GM21390 (cell line): ENCODE data around the gene SECISBP2.

Source experiments
- ATAC-seq: cut with Tn5 transposase; IDR thresholded peaks from one replicate; pipeline ENCODE4 v1.9.1; 2021; ENCODE audit not compliant: unreplicated experiment

Gene SECISBP2

DNA sequence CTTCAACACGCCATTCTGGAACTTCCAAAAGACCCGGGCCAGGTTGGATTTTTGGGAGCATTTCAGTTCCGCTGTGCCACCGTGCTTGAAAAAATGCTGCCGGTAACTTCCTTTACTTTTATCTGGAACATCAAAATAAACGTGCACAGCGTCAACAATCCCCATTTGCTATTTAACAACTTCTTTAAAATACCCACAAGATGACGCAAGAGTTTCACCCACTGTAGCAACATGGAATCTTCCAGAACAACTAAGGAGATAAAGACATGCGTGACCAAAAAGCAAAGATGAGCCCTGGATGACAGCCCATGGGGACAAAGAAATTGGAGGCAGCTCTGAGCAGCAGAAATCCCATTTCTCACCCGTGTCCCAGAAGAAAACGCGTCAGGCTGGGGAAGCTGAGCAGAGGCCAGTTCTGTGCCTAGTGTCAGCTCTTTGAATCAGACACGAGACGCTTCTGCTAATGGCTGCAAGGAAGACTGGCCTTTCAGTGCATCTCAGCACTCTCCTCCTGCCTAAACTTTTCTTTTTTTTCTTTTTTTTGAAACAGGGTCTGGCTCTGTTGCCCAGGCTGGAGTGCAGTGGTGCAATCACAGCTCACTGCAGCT lies 61.3 kb downstream of the SECISBP2 start:
- no peak for ATAC-seq

DNA sequence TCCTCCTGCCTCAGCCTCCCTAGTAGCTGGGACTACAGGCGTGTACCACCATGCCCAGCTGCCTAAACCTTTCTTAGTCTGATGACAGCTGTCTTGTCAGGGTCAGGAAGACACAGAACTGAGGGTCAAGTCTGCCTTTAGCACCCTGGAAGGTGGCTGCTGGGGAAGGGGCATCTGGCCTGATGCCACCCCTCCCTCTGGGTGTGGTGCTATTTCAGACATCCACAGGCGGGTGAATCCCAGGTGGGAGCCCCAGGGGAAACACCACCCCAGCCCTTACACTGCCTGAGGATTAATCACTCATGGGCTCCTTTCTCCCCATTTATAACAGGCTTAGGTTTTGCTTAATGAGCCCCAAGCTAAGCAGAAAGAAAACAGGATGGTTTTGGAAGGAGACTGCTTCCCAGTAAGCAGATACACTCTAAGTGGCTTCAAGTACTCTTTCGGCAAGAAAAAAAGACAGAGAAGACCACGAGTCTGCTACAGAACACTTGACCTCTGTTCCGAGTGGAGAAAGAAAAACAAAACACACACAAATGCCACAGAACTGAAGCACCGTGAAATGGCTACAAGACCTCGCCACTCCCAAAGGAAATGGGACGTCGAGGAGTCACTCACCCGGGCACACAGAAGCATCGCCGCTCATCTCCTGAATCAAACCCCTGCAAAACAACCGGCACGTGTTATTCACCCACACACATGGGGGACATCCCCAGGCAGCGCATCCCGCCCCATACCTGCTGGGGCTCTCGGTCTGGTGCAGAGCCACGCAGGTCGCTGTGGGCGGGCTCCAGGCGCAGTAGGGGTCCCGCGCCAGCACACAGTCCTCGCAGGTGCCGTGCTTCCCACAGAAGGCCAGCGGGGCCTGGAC lies 62.4 kb downstream of the SECISBP2 start:
- no peak for ATAC-seq

DNA sequence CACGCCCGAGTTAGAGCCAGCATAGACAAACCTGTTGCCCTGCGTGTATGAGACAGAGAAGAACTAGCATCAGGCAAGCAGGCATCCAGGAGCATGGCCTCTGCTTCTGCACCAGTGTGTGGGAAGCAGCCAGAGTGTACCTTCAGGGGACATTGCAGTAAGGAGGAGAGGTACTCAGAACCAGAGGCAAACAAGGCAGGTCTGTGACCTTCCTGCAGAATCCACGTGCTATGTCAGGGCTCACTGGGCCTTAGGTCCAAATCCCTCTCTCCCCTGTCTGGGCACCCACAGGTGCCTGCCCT lies 63.0 kb downstream of the SECISBP2 start:
- no peak for ATAC-seq

GRCh38 chr9:89382026-89382986 lies 64.0 kb downstream of the SECISBP2 start:
- ATAC-seq = no peak

GRCh38 chr9:89383030-89383720 lies 64.9 kb downstream of the SECISBP2 start:
- no peak for ATAC-seq

DNA sequence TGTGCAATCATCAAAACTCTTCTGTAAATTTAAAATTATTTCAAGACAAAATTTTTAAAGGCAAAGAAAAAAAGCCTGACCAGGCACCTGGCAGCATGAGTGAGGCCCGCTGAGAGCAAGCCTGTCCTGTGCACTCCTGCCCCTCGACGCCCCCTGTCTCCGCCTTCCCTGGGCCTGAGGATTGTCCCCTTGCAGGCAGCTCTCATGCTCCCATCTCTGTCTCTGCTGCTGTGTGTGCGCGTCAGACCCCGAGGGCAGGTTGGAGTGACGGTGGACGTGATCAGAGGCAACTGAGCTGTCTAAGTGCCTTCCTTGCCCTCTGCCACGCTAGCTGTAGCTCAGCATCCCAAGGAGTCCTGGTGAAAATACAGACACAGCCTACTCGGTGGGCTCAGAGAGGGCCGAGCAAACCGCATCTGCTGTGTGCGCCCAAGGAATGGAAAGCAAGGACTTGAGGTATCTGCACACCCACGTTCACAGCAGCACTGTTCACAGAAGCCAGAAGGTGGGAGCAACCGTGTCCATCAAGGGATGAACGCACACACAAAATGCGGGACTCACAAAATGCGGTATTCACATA lies 65.5 kb downstream of the SECISBP2 start:
- no peak for ATAC-seq

GRCh38 chr9:89384783-89385182 lies 66.5 kb downstream of the SECISBP2 start:
- no peak for ATAC-seq

DNA sequence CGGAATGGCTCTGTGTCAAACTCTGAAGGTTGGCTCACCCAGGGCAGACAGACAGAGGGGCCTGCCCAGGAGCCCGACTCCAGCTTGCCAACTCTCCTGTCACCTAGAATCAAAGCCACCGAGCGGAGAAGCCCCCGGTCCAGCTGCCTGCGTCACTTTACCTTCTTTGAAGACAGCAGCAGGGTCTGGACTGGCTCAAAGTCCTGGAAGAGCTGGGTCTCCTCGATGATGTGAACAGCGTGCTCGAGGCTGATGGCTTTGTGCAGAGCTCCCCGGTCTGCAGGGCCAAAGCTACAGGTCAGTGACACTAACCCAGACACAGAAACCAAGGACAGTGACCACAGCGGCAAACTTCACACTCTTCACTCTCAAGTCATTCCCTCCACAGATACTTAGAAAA lies 67.9 kb downstream of the SECISBP2 start:
- no peak for ATAC-seq

GRCh38 chr9:89386797-89387196 lies 68.5 kb downstream of the SECISBP2 start:
- ATAC-seq = no peak

GRCh38 chr9:89387197-89387849 lies 69.0 kb downstream of the SECISBP2 start:
- no peak for ATAC-seq

DNA sequence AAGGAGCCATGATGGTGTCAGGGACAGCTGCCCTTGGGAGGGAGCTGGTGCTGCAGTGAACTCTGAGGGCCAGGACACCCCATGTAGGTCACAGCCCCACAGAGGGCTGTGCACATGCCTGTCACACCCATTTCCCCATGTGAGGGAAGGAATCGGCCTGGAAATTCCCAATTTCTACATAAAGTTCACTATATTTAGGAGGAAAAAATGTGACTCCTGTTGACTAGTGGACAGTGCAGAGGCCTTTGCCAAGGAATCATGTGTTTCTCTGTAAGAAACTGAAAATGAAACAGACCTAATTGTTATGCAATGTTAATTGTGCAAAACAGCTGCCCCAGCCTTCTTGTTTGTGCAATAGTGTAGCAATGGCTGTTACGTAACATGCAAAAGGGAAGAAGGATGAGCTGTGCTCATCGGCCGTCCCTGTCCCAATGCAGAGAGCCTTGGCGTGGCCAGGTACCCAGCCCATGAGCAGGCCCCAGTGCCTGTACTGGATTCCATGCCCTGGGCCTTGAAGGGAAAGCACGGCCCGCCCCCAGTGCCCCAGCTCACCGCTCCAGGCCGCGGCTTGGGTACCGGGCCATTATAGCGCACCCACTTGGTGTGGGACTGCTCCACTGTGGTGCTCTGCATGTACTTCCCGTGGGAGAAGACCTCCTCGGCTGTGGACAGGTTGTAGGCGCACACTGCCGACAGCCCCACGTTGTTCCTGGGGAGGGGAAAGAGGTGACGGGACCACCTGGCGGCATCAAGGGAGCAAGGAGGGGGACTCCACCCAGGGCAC lies 70.0 kb downstream of the SECISBP2 start:
- ATAC-seq = no peak

DNA sequence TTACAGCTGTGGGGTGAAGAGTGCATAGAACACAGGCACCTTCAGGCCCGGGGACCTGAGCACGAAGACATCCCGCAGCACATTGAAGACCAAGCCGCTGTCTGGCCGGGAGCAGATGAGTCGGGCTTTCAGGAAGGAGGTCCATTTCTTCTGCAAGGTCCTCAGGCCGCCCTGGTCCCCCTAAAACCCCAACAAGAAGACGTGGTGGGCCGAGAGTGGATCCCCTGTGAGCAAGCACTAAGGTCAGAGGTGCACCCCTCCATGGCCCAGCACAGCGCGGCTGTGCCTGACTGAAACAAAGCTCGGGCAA lies 70.5 kb downstream of the SECISBP2 start:
- ATAC-seq = no peak

DNA sequence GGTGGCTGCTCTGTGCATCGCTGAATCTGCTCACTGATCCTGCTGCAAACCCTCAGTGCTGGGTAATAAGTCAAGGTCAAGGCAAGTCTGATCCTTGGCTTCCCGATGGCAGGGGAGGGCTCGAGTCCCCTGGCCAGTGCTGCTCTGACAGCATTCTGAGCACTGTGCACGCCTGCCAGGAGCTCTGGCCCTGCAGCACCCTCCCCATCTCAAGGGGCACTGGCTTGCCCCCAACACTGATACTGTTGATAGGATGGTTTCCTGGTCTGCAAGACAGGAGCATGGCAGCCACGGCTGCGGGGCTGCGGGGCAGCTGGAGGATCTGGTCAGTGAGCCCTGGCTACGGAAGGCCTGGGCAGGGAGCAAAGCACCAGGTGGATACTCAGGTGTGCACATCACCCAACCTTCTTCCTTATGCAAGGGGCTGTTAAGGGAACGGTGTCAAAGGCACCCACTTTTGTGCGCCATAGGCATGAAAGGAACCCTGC lies 71.8 kb downstream of the SECISBP2 start:
- ATAC-seq = no peak

- no peak for ATAC-seq
Measured at GRCh38 chr9:89390578-89391116, 72.3 kb downstream of the SECISBP2 start.

DNA sequence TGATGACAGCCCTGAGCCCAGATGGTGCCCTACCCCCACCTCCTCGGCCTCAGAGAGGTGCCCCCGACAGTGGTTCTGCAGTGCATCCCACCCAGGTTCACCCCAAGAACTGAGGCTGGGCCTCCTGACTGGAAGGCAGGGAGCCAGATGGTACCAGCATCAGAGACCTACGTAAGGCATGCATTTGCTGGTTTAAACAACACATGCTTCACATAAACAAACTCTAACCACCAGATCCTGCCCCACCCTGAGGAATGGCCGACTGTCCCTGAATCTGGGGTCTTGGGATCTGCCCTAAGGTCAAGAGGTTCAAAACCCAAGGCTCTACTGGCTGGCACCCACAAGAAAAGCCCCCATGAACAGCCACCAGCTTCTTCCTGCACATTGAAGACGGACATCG lies 73.3 kb downstream of the SECISBP2 start:
- no peak for ATAC-seq

GRCh38 chr9:89394412-89394811 lies 76.1 kb downstream of the SECISBP2 start:
- ATAC-seq = no peak

- ATAC-seq = no peak
Measured at GRCh38 chr9:89395931-89396710, 77.8 kb downstream of the SECISBP2 start.

- ATAC-seq = no peak
Measured at GRCh38 chr9:89397471-89397870, 79.2 kb downstream of the SECISBP2 start.
